A204.1 (cell line): ENCODE measurements around the gene UBTD1.

Experiments used
- FAIRE-seq: peaks from 2 replicates; lab custom pipeline; 2012; peaks lifted over from hg19 to GRCh38; lab: Jason Lieb, UNC

UBTD1 gene

DNA sequence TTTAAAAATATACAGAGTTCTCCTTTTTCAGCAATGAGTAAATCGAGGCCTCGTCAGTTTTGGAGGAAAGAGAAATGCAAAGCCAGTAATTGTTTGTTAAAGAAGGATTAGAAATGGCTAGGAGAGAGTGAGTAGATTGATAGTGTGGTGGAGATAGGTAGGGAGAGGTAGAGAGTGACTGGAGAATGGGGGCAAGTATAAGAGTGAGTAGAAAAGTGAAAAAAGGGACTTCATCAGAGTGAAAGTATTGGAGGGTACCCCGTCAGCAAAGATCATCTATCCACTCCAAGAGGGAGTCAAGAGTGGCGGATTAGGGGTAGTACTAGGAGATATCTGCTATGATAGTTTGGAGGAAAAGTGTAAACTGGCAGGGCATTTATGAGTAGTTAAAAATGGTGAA, 64.6 kb downstream of the UBTD1 start:
- FAIRE-seq: no peak

DNA sequence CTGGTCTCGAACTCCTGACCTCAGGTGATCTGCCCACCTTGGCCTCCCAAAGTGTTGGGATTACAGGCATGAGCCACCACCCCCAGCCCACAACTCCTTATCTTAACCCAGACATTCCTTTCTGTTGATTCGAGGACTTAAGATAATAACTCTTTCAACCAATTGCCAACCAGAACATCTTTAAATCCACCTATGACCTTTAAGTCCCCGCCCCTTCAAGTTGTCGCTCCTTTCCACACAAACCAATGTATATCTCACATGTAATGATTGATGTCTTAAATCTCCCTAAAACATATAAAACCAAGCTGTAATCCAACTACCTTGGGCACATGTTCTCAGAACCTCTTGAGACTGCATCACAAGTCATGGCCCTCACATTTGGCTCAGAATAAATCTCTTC, 66.1 kb downstream of the UBTD1 start:
- no peak for FAIRE-seq

DNA sequence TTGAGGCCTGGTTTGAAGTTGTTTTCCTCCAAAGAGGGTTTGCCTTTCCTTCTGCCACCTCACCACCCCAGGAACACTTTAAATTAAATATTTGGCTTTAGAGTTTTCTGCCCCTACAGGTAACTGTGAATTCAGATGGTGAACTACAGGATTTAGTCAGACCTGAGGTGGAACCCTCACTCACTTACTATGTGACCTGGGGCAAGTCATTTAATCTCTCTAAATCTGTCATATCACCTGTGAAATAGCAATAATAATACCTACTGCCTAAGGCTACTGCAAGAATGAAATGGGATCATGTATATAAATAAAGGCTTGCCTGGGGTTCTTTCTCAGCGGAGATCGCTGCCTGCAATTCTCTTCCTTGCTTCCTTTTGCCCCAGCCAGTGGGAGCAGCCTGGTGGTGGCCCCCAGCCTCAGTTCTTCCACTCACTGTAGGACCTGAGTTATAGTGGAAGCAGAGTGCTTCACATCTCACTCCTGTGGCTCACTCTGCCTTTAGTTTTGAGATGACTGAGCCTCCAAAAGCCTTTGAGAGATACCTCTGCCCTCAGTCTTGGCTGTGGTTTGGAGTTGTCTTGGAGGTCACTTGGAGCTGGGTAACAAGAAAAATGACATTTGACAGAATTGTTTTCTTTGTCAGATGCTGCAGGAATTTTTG, 67.7 kb downstream of the UBTD1 start:
- FAIRE-seq: no peak

GRCh38 chr10:97567891-97568290, 69.2 kb downstream of the UBTD1 start:
- FAIRE-seq: no peak

DNA sequence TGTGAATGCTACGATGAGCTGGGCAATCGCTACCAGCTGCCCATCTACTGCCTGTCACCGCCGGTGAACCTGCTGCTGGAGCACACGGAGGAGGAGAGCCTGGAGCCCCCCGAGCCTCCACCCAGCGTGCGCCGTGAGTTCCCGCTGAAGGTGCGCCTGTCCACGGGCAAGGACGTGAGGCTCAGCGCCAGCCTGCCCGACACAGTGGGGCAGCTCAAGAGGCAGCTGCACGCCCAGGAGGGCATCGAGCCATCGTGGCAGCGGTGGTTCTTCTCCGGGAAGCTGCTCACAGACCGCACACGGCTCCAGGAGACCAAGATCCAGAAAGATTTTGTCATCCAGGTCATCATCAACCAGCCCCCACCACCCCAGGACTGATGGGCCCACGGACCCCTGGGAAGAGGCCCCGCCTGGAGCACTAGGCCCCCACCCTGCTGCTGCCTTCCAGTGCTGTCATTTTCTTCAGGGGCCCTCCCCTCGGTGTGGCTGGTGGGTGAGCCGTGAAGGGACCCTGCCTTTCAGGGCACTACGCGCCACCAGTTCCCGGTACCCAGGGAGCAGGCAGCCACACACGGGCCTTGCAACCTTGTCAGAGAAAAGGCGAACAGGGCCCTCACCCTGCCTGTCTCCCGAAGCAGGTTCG, 71.5 kb downstream of the UBTD1 start:
- no peak for FAIRE-seq

DNA sequence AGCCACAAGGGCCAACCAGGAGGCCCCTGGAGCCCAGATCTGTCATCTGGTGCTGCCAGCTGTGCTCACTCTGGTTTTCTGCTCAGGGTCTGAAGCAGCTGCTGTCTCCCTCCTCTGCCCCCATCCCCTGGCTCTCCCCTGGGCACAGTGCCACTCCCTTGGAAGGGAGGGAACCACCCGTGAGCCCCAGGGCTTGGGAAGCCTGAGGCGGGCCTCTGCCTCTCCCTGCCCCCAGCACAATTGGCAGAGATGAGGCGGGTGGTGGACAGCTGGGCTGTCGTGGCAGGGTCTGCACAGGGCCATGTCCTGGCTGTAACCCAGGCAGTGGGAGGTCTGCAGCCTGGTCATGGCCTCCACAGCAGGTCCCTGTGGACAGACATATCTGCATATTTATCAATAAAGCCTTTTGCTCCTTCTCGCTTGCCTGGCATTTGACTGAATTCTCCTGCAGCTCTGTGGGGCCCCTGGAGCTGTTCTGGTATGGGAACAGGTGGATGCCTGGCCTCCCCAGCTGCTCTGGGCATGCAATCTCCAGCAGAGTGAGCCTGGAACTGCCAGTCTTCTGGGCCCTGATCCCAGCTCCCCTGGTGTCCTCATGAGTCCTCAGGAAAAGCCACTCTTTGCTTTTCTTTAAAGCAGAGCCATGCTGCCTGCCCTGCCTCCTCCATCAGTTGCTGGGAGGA, 72.2 kb downstream of the UBTD1 start:
- FAIRE-seq: no peak

- FAIRE-seq: no peak
These were observed 72.9 kb downstream of the UBTD1 start for GRCh38 chr10:97571622-97572021.

- FAIRE-seq: peak; percentile 29
These were observed 73.7 kb downstream of the UBTD1 start, which contains the start of gene ANKRD2 for GRCh38 chr10:97572214-97572989. Gene ANKRD2, plus strand, starts transcription at chr10:97572779. Its CDS starts 10 bp downstream, at chr10:97572789.

DNA sequence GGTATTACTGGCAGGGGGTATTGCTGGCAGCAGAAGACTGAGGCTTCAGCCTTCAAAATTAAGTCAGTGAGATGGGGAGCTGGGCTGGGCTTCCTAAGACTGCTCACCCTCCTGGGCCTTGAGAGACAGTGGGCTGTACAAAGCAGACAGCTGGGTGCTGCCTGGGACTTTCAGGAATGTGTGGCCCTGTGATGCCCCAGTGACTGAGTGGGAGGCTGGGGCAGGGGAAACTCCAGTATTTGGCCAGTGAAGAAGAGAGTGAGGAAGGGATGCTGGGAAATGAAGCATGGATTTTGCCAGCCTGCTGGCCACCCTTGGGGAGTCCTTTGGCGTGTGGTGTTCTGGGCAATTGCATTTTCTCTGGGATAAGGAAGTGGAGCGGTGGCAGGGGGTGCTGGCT, 74.3 kb downstream of the UBTD1 start:
- FAIRE-seq: no peak

GRCh38 chr10:97573672-97574071, 74.9 kb downstream of the UBTD1 start:
- FAIRE-seq: no peak

GRCh38 chr10:97574374-97575126, 75.8 kb downstream of the UBTD1 start:
- no peak for FAIRE-seq

GRCh38 chr10:97575127-97575668, 76.5 kb downstream of the UBTD1 start:
- FAIRE-seq: no peak

- FAIRE-seq: peak; percentile 62
These were observed 77.8 kb downstream of the UBTD1 start for GRCh38 chr10:97576487-97576886.

DNA sequence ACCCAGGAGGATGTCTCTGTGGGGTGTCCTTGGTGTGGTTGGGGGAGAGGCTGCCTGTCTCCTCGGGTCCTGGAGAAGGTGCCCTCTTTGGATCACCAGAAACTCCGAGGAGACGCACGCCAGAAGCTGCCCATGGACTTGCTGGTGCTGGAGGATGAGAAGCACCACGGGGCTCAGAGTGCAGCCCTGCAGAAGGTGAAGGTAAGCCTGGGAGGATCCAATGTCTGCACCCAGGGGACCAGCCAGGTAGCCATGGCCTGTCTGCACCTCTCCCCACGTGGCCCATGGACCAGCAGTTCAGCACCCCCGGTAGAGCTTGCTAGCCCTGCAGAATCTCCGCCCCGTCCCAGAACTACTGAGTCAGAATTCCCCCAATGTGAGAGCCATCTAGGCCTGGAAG, 79.0 kb downstream of the UBTD1 start:
- no peak for FAIRE-seq

DNA sequence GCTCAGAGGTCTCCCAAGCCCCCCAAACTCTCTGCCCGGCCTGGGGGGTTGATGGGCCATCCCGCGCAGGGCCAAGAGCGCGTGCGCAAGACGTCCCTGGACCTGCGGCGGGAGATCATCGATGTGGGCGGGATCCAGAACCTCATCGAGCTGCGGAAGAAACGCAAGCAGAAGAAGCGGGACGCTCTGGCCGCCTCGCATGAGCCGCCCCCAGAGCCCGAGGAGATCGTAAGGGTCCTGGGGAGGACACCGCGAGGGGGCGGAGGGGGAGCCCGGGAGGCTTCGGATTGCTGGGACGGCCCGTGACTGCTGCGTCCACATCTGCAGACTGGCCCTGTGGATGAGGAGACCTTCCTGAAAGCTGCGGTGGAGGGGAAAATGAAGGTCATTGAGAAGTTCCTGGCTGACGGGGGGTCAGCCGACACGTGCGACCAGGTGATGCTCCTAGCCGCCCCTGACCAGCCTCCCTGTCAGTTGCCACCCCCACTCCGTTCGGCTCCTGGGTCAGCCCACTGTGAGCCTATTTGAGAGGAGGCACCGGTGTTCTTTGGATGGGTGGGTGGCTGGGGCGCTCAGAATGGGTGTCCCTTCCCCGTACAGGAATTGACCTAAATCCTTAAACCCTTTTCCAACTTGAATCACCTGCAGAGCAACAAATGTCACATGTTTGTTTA, 79.6 kb downstream of the UBTD1 start:
- no peak for FAIRE-seq

GRCh38 chr10:97580421-97581367, 82.0 kb downstream of the UBTD1 start:
- FAIRE-seq: no peak

- no peak for FAIRE-seq
These were observed 83.4 kb downstream of the UBTD1 start for GRCh38 chr10:97582169-97582568.

GRCh38 chr10:97583476-97583875, 84.8 kb downstream of the UBTD1 start:
- no peak for FAIRE-seq

DNA sequence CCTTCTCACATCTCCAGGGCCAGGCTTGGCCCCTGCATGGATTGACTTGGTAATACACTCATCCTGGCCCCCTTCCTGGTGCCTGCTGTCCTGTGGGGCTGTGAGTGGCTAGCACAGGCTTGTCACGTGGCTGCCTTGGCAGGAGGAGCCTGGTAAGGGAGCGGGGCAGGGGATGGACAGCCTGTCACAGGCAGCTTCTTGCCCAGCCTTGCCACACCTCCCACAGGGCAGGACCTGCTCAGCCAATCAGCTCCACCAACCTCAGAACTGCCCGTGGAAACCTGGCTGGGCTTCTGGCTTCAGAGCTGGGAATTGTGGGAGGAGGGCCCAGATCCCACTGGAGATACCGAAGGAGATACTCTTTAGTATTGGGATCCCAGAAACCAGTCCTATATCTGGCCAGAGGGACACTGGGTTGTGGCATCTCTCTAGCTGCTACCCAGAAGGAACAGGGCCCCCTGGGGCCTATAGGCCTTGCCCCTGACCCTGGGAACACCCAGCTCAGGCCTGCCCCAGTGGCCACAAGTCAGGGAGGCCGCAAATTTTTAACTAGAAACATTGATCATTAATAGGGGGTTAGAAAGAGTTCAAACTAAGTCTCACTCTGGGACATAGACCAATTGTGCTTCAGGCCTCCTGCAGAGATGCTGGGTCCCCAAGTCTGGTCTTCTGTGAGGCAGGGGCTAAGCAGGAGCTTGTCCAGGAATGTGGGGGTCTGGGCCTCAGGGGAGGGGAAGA, 85.5 kb downstream of the UBTD1 start, which contains the start of gene HOGA1:
TSS of gene HOGA1 (plus strand) at position 330 of the 738 bp plus-strand sequence. CDS start at position 645, 315 bp downstream.
- peak; percentile 100 for FAIRE-seq
